GM21528 (cell line): ENCODE measurements around the gene EP400.
"Not testable (repeated sequence)": the region's sequence is repeated elsewhere in the genome, so short reads cannot be mapped to it uniquely, and the experiment has no call there.

Experiments used
- ATAC-seq: cut with Tn5 transposase; IDR thresholded peaks from one replicate; pipeline ENCODE4 v1.9.1; 2021; ENCODE audit warnings: mild to moderate bottlenecking, moderate library complexity; ENCODE audit not compliant: unreplicated experiment, low FRiP score

Gene EP400

DNA sequence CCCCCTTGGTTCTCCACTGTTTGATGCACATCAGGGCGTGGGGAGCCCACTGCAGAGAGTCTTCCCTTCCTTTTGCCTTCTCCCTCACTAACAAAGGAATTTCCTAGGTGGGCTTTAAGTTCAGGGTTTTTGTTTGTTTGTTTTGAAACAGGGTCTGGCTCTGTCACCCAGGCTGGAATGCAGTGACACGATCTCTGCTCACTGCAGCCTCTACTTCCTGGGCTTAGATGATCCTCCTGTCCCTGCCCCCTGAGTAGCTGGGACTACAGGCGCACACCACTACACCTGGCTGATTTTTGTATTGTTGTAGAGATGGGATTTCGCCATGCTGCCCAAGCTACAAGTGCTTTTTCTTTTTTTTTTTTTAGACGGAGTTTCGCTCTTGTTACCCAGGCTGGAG lies 33.8 kb downstream of the EP400 start:
- no peak for ATAC-seq

DNA sequence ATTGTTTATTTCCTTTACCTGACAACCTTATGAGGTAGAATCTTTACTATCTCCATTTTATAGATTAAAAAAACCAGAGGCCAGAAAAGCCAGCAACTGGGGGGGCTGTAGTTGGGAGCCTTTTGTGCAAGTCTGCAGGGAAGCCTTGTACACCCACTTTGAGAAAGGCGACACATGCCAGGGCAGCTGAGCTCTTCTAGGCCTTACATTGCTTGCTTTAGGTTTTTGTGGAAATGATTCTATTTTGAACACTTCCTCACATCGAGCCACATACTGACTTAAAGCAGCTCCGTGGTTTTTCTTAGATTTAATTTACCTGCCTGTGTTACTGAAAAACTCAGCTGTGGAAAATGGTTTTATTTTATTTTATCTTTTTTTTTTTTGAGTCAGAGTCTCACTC lies 34.6 kb downstream of the EP400 start:
- ATAC-seq, result no peak

DNA sequence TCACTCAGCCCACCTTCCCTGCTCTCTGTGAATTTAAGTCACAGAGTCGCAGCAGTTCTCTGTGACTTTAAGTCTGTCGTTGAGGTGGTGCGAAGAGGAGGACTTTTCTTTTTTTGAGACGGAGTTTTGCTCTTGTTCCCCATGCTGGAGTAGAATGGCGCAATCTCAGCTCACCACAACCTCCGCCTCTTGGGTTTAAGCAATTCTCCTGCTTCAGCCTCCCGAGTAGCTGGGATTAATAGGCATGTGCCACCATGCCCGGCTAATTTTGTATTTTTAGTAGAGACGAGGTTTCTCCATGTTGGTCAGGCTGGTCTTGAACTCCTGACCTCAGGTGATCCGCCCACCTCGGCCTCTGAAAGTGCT lies 35.8 kb downstream of the EP400 start:
- ATAC-seq, result not testable (repeated sequence)

DNA sequence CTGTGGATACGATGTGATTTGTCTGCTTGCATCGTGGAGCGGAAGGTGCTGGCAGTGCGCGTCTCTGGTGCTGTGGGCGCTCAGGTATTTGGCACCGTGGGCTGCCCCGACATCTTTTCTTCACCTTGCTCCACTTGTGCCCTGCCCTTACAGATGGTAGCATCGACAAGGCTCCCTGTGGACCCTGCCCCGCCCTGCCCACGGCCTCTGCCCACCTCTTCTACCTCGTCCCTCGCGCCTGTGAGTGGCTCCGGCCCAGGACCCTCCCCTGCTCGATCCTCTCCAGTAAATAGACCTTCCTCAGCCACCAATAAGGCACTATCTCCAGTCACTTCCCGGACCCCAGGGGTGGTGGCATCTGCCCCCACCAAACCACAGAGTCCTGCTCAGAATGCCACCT lies 36.6 kb downstream of the EP400 start:
- ATAC-seq, result no peak

DNA sequence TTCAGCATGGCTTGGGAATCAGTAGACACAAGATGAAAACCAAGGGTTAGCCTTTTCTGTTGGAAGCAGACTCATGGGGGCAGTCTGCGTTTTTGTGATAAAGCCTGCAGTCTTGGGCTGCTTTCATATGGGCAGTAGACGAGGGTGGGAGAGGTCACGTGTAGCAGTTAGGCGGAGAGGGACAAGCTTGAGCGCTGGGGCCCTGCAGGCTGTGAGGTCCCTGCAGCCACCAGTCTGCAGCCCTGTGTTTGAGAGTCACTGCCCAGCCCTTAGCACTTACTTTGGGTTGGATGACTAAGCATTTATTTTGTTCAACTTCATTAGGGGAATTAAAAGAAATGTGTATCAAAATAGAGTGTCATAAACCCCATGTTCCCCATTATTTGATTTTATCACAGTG lies 37.2 kb downstream of the EP400 start:
- ATAC-seq, result no peak

DNA sequence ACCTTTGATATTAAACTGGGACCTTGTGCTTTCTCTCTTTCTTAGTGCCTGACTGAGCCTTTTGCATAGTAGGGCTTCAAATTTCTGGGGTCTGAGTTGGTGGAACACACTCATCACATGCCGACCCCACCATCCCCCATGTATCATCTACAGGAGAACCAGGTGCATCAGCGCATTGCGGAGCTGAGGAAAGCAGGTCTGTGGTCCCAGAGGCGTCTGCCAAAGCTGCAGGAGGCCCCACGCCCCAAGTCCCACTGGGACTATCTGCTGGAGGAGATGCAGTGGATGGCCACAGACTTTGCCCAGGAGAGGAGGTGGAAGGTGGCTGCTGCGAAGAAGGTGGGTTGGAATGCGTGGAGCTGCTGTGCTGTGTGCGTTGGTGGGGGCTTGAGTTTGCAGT lies 37.8 kb downstream of the EP400 start:
- ATAC-seq, result no peak

DNA sequence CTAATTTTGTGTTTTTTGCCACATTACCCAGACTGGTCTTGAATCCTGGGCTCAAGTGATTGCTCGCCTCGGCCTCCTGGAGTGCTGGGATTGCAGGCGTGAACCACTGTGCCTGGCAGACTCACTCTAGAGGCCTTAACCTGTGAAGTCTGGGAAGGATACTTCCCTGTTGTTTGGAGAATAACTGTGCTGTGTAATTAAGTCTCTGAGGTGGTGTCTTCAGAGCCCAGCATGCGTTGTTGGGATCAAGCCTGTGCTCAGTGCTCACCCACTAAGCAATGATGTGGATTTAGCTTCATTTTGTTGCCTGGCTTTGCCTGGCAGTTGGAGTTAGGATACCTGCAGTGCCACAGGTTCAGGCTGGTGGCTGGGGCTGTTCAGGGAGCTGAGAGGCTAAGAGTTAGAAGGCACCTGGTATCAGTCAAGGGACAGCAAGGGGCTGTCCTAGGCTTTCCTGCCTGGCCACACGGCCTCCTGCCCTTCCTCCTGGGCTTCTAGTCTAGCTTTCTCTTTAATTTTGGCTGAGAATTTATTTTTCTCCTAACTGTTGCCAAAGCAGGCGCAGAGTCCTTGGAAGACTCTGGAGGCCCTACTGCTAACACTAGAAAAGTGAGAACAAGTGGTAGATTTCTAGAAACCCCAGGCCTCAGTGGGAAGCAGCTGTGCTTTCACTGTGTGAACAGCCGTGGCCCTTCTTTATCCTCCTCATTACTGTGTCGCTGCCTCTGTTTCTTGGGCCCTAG lies 38.5 kb downstream of the EP400 start:
- ATAC-seq, result no peak

DNA sequence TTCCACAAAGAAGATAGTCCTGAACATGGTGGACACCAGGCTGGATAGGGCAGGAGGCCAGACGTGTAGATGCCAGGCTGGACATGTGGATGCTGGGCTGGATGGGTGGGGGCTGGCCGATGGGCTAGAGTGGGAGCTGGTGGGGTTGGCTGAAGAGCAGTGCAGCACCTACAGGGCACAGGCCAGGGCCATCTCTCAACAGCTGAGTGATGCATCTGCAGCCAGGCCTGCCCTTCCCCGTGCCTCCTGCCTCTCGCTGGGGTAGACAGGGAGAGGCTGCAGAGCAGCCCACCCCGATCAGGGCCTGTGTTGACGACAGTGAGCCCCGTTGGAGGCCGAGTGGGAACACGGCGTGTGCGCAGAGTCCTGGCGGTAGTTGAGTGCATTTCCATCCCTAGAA lies 39.3 kb downstream of the EP400 start:
- ATAC-seq, result no peak

DNA sequence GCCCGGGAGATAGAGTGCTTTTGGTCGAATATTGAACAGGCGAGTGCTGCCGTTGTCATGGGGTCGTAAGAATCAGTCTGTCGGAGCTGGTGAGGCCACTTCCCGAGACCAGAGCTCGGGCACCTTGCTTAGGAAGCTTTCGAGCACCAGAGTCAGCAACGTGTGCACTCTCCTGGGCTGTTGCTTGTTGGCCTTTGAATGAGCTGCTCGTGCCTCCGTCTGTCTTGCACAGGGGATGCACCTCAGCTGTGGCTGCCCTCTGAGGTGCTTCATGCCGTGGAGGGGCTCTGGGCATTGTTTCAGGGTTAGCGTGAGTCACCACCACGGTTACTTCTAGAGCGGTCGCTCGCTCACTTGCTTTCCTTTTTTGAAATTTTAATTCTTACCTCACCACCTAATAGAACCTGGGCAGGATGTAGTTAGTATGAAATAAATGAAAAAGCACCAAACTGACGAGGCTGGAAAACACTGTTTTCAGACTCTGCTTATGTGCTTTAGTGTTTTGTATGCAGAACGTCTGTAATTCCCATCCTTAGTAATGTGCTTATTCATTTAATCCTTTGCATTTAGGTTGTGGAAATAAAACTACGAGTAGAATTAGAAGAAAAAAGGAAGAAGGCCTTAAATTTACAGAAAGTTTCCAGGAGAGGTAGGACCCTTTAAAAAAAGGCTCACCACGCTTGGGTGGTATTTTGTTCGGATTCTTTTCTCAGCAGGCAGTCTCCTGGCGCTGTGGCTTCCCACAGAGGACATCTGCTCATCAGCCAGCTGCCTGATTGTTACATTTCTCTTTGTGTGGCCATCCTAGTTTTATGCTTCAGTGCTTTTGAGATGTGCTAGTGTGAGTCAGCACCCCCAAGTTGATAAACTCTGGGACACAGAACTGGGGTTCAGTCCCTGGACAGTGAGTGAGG lies 40.6 kb downstream of the EP400 start:
- no peak for ATAC-seq

DNA sequence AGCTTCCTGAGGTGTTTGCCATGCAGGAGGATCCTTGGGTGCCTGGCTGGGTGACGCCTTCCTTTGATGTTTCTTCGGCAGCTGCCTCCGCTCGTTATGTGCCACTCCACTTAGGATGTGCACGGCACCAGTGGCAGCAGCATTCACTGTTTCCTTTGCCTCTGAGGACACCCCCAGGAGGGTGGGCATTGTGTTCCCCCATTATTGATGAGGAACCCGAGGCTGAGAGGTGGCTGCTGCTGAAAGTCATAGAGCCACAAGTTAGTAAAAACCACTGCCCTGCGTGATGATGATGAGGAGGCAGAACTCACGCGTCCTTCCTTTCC lies 41.2 kb downstream of the EP400 start:
- no peak for ATAC-seq

DNA sequence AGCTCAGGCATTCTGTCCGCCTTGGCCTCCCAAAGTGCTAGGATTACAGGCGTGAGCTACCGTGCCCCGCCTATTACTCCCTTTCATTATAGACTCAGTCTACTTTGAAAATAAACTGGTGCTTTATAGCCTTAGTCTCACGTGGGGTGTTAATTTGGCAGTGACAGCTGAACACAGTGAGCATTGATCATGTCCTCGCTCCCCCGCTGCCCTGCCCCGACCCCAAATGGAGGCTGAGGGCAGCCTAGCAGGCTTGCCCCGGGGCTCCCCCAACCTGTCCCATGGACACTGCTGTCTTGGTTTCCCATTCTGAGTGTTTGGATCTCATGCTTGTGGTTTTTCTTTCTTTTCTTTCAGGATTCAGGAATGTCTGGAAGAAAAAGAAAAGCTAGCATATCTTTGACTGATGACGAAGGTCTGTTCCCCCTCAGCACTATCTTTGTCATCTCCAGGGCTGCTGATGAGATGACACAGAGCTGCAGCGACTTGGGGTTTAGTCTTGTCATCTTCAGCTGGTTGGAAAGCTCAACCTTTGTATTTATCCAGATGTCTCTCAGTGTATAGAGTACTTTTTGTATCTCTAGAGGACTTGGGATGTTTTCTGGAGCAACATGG lies 42.2 kb downstream of the EP400 start:
- ATAC-seq, result no peak

DNA sequence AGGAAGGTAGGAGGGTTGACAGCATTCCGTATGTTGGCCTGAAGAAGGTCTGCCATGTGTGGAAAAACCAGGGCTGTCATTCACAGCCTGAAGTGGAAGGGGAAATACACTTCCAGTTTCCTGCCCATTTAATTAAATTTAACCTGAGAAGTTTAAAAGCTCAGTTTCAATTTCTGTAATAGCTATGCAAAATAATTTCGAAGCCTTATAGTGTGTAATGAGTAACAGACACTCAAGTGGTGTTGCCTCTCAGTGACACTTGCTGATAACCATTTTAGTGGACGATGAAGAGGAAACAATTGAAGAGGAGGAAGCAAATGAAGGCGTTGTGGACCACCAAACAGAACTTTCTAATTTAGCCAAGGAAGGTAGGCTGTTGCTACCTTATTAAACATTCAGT lies 44.8 kb downstream of the EP400 start:
- ATAC-seq, result peak; percentile 69

DNA sequence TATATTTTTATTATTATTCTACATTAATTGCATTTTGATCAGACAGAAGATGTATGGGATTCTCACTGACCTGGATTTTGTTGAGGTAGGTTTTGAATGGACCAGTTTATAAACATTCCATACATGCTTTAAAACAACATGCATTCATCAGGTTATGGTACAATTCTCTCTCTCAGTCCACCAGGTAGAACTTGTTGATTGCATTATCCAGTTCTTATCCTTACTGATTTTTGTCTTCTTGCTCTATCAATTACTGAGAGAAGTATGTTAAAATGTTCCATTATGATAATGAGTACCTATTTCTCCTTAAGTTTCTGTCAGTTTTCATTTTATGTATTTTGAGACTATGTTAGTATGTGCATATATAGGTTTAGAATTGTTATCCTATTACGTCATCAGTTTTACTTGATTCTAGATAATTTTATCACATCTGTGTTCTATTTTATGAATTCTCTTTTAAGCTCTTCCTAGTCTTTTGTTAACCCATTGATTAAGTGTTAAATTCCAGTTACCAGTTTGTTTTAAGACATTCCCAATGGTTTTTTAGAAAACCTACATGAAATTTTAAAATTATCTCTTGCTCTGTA lies 50.6 kb downstream of the EP400 start:
- ATAC-seq, result no peak

DNA sequence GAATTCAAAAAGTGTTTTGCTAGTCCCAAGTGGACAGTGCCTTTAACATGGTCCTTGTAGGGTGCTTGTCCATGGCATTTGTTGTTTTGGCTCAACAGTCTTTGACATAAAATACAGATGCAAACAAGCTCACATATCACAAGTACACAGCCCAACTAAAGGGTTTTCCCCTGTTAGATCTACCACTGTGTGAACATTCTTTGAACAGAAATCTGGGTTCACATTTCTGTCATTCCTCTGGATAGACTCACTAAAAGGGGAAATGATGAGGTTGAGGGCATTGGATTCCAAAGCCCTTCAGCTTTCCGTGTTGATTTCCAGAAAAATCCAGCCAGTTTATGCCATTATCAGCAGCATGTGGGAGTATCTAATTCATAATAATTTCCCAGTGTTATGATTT lies 54.1 kb downstream of the EP400 start:
- no peak for ATAC-seq

DNA sequence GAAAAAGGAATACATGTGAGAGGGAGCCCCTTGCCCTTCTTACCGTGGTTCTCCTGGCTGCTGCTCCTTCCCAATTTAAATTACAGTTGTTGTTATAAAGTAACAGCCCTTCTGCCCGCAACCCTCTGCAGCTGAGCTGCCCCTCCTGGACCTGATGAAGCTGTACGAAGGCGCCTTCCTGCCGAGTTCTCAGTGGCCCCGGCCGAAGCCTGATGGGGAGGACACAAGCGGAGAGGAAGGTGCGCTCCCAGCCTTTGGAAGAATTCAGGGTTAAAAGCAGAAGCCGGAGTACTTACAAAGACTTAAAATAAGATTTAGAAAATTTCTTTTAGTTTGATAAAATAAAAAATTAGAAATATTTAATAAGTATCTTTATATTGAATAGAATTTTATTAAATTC lies 55.2 kb downstream of the EP400 start:
- ATAC-seq, result no peak

DNA sequence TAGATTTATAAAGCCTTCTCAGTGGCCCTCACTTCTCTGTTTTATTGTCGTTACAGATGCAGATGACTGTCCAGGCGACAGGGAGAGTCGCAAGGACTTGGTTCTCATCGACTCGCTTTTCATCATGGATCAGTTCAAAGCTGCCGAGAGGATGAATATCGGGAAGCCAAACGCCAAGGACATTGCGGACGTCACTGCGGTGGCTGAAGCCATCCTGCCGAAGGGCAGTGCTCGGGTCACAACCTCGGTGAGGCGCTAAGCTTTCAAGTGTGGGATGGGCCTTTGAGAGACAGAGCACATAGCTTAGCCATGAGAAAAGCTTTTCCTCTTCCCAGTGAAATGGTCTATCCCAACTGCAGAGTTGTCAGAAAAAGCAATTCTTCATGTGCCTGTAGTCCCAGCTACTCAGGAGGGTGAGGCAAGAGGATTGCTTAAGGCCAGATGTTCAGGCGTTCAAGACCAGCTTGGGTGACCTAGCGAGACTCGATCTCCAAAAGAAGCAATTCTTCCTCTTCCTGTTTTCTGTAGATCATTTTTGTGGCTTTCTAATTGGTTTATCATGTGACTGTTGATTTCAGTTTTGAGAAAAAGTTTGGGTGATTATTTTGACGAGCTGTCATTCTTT lies 56.4 kb downstream of the EP400 start:
- no peak for ATAC-seq

DNA sequence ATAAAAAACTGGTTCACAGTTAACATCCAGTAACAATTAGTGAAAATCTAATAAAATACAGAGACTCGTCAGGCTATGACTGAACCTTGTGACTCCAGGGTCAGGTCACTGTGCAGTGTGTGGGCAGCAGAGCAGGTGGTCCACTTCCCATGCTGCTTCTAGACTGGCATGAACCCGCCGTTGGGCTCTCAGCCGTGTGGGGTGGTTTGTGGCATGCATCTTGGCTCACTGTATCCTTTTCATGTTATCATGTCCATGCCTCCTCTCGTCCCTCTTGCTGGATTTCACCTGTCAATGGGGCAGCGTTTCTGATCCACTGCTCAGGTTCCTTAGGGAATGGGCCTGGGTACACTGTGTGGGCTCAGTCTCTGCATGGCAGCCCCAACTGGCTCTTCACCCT lies 57.3 kb downstream of the EP400 start:
- ATAC-seq, result no peak

DNA sequence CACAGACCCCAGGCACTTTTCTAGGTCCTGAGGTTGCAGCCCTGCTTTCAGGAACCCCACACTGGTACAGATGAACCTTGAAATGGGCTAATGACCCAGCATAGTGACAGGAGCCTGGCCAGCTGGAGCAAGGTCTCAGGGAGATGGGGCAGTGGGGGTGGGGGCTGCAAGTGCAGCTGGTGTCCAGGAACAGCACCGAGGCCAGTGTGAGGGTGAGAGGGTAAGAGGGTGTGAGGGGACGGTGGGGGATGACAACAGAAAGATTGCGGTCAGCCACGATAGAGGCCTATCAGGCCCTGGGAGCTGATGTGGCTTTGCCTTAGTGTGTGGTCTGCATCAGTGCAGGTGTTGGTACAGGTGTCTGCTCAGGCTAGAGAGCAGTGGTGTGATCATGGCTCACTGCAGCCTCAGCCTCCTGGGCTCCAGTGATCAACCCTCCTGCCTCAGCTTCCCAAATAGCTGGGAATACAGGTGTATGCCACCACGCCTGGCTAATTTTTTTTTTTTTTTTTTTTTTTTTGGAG lies 59.7 kb downstream of the EP400 start:
- ATAC-seq, result no peak

DNA sequence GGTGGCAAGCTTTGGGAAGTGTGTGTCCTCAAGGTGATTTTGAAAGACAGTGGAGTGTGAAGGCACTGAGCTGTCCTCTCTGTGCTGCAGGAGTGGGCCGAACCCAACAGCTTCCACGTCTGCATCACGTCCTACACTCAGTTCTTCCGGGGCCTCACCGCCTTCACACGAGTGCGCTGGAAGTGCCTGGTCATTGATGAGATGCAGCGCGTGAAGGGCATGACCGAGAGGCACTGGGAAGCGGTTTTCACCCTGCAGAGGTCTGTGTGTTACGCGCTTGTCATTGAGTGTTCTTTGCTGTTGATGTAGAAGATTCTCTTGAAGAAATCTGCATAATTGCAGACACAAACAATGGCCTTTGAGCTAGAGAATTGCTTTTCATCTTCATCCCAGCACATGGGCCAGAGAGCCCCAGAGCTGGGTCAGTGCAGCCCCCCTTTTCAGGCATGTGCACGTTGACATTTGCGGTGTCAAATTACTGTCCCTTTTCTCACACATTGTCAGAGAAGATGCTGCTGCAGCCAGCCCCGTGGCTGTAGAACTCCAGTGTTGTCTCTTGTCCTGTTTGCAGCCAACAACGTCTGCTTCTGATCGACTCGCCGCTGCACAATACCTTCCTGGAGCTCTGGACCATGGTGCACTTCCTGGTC lies 63.3 kb downstream of the EP400 start:
- no peak for ATAC-seq
